Measurements from ENCODE around the gene ACVR1C.

DNA sequence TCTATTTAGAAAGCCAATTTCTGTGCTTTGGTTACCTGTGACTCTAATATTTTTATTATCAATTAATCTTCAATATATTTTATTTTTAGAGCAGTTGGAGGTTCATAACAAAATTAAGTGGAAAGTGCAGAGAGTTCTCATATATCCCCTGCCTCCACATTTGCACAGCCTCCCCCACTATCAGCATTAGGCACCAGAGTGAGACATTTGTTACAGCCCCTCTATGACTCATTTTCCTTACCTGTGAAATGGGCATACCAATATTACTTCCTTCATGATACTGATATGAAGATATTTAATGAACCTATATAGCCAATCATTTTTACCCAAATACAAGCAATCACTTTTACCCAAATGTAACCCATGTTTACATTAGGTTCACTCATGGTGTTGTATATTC, 150.7 kb downstream of the ACVR1C start:
- TF ChIP-seq POLR2A (IDR thresholded peaks at IDR 0.05), result no peak
- TF ChIP-seq, protein P1, sequence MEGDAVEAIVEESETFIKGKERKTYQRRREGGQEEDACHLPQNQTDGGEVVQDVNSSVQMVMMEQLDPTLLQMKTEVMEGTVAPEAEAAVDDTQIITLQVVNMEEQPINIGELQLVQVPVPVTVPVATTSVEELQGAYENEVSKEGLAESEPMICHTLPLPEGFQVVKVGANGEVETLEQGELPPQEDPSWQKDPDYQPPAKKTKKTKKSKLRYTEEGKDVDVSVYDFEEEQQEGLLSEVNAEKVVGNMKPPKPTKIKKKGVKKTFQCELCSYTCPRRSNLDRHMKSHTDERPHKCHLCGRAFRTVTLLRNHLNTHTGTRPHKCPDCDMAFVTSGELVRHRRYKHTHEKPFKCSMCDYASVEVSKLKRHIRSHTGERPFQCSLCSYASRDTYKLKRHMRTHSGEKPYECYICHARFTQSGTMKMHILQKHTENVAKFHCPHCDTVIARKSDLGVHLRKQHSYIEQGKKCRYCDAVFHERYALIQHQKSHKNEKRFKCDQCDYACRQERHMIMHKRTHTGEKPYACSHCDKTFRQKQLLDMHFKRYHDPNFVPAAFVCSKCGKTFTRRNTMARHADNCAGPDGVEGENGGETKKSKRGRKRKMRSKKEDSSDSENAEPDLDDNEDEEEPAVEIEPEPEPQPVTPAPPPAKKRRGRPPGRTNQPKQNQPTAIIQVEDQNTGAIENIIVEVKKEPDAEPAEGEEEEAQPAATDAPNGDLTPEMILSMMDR (IDR thresholded peaks at IDR 0.05), result no peak
